Fibroblast of mammary gland (primary cell): Measurements from ENCODE around the gene LRRC41.

ENCODE experiments used
- DNase-seq: peaks from one replicate; pipeline ENCODE4 v3.0.0-alpha.2; 2010; ENCODE audit warnings: low read depth
- H3K4me3 ChIP-seq: 2 replicates; pipeline ENCODE4 v1.5.1; 2011; ENCODE audit warnings: low read depth, mild to moderate bottlenecking, low read length, moderate library complexity; ENCODE audit not compliant: control insufficient read depth
- TF ChIP-seq, protein P1 (sequence below): conservative IDR thresholded peaks from 2 replicates; pipeline ENCODE4 v1.5.1; 2011; ENCODE audit warnings: low read depth, low read length, inconsistent platforms; ENCODE audit not compliant: control insufficient read depth, insufficient read depth

LRRC41 gene

GRCh38 chr1:46302641-46303037, 777 bp downstream of the LRRC41 start:
- TF ChIP-seq, protein P1, sequence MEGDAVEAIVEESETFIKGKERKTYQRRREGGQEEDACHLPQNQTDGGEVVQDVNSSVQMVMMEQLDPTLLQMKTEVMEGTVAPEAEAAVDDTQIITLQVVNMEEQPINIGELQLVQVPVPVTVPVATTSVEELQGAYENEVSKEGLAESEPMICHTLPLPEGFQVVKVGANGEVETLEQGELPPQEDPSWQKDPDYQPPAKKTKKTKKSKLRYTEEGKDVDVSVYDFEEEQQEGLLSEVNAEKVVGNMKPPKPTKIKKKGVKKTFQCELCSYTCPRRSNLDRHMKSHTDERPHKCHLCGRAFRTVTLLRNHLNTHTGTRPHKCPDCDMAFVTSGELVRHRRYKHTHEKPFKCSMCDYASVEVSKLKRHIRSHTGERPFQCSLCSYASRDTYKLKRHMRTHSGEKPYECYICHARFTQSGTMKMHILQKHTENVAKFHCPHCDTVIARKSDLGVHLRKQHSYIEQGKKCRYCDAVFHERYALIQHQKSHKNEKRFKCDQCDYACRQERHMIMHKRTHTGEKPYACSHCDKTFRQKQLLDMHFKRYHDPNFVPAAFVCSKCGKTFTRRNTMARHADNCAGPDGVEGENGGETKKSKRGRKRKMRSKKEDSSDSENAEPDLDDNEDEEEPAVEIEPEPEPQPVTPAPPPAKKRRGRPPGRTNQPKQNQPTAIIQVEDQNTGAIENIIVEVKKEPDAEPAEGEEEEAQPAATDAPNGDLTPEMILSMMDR = no peak
- peak overlapping the region; percentile 97 for H3K4me3 ChIP-seq
- no peak for DNase-seq

DNA sequence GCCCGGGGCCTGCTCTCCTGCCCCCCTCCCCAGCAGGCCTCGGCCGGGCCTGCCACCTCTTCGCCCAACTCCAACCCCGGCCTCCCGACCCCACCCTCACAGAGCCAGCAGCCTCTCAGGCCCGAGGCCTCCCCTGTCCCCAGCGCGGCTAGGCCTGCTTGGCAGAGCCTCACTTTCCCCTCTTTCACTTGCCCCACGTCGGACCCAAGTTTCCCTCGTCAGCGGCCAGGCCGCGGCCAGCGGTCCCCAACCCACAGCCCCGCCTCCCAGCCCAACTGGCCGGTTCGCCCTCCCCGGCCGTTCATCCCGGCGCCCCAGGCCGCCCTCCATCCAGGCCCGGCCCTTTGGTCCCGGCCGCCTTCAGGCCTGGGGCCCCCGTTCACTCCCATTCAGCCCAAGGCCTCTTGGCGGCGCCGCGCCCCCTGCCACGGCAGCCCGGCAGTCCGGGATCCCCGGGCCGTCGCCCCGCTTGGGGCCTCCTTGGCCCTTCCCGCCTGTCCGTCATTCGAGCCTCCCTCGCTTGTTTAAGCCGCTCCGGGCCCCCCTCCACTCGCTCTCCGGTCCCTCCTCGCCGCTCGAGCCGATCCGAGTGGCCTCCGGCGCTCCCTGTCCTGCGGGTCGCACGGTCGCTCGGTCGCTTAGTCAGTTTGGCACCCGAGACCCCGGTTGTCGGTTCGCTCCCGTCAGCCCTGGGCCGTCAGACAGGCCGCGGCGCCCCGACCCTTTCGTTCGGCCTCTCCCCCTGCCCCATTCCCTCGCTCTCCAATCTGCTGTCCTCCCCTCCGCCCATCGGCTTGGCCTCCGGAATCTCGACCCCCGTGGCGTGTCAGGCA, 1.4 kb downstream of the LRRC41 start:
- TF ChIP-seq, protein P1 = no peak
- peak overlapping the region; percentile 97 for H3K4me3 ChIP-seq
- peak; percentile 47 for DNase-seq

DNA sequence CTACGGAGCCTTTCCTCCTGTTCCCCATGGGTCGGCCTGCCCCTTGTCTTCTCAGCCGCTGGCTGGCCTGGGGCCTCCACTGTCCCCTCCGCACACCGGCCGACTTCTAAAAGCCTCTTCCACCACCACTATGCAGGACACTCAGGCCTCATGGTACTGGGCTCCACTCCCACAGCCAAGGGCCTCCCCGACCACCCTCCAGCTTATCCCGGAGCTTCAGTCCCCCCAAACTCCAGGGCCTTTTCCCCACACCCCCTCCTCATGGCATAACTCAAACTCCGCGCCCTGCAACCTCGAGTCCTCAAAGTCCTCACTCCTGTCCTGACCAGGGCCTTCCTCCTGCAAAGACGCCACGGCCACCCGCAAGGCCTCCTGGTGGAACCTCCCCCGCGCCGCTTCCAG, 2.0 kb downstream of the LRRC41 start:
- TF ChIP-seq, protein P1 = no peak
- peak overlapping the region; percentile 97 for H3K4me3 ChIP-seq
- no peak for DNase-seq

DNA sequence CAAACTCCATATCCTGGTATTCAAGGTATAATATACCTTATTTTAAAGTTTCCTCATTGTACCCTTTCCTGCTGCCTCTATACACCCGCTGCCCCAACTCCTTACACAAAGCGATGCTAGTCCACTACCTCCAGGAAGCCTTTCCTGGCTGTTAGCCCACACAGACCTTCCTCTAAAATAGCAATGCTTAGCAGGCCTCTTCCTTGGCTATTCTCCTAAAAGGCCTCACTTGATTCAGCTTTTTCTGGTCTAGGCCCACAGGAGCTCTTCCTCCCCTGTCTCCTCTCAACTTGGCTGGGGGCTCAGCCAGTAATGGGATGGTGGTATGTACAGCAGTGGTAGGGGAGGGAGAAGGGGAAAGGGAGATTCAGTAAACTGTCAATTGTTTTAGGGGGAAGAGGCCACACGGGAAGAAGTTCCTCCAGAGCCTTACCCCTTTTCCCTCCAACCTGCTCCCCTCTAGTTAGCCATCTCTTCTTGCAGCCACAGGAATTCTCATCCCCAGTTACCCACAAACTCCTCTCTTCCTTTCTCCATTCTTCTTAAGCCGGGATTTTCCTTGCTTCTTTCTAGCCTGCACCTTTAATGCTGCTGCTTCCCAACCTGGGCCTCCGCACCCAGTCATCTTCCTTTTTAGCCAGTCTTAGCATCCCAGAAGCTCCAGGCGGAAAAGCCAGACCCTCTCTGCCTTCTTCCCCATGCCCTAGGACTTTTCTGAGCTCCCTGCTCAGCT, 2.6 kb downstream of the LRRC41 start:
- TF ChIP-seq, protein P1 = no peak
- H3K4me3 ChIP-seq = peak overlapping the region; percentile 97
- peak; percentile 48 for DNase-seq

DNA sequence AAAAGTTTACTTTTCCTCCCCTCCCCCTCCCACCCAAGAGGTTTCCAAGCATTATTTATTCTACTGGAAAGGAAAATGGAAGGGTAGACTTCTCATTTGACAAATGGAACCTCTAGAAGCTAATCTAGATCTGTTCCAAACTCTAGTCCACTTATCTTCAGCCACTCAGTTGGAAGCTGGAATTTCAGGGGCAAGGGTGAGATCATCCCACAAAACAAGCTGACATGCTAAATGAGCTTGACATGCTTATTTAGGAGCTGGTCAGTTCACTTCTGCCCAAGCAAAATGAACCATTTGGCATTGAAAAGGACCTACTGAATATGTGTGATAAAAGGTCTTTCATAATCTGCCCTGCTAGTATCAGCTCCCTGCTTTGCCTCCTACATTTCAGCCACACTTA, 5.0 kb downstream of the LRRC41 start:
- TF ChIP-seq, protein P1 = no peak
- no peak for DNase-seq
- H3K4me3 ChIP-seq = no peak overlapping the region

- TF ChIP-seq, protein P1 = no peak
- H3K4me3 ChIP-seq = no peak overlapping the region
Observed at GRCh38 chr1:46295306-46295705, 8.1 kb downstream of the LRRC41 start.

More at GRCh38 chr1:46295306-46295705, 8.1 kb downstream of the LRRC41 start:
- no peak for DNase-seq
